Tibial nerve (tissue), 3 donors: ENCODE results near the gene IMP3.

Source experiments
- CTCF ChIP-seq, 5 experiments: fragments of 200-600 bp in 3 of 5; fragments of 450-650 bp in 2 of 5; sonication (generic) in 3 of 5; IDR thresholded peaks; one replicate each; pipeline ENCODE4 v1.5.1; 2016 to 2019; ENCODE audit warnings: antibody characterized with exemption in 5 of 5, mild to moderate bottlenecking in 3 of 5, moderate library complexity in 2 of 5
- POLR2A ChIP-seq, 2 donors: fragments of 450-650 bp; IDR thresholded peaks; one replicate each; pipeline ENCODE4 v1.6.1; 2017; ENCODE audit warnings: antibody characterized with exemption in 2 of 2, mild to moderate bottlenecking in 2 of 2, moderate library complexity in 2 of 2

GRCh38 chr15:75641603-75642002 is 1.6 kb upstream of the IMP3 start:
- TF ChIP-seq CTCF (IDR thresholded peaks at IDR 0.05) (no peak), POLR2A (IDR thresholded peaks at IDR 0.05) (no peak)
